GM12878 (cell line): ENCODE results near the gene MAPKAPK2. TPM values are rescaled to one million over a fixed set of nuclear protein-coding genes. Genes with fewer than 3 reads are reported as not detected.

ENCODE experiments used
- ATAC-seq: fragments of 200-7000 bp; cut with Tn5 transposase; 3 replicates; pipeline ENCODE4 v1.9.1; 2020; ENCODE audit warnings: mild to moderate bottlenecking, moderate library complexity
- BruUV-seq: library from RNA; stranded (reverse); fragments of 400-500 nt; replicated peaks from 2 replicates; lab custom pipeline; 2021; lab: Mats Ljungman, UMichigan
- CTCF ChIA-PET: fragments of 300-600 bp; sonication (Branson Sonifier 250); formaldehyde crosslinking; extraction: SDS; loops from one replicate; lab custom pipeline; 2021; ENCODE audit warnings: inconsistent platforms; lab: Yijun Ruan, JAX
- POLR2A ChIA-PET: fragments of 350-600 bp; formaldehyde crosslinking; extraction: SDS; loops from one replicate; lab custom pipeline; 2021; ENCODE audit warnings: inconsistent platforms; lab: Charles Lee
- RAD21 ChIA-PET: fragments of 300-600 bp; sonication (Branson Sonifier 250); formaldehyde crosslinking; loops from one replicate; lab custom pipeline; 2023; ENCODE audit warnings: antibody characterized with exemption; ENCODE audit not compliant: unreplicated experiment; lab: Charles Lee
- SMC1A ChIA-PET: fragments of 300-600 bp; sonication (Branson Sonifier 250); formaldehyde crosslinking; loops from one replicate; lab custom pipeline; 2023; ENCODE audit not compliant: unreplicated experiment, uncharacterized antibody; lab: Charles Lee
- DNase-seq: peaks from one replicate; pipeline ENCODE4 v3.0.0-alpha.2; 2011; ENCODE audit warnings: low read depth, low spot score
- FAIRE-seq: peaks from 3 replicates; lab custom pipeline; 2011; peaks lifted over from hg19 to GRCh38; lab: Jason Lieb, UNC
- H2AFZ ChIP-seq: 2 replicates; pipeline ENCODE4 v1.6.0; 2011; ENCODE audit warnings: low read depth, low read length, control low read depth; ENCODE audit not compliant: control insufficient read depth
- H3K27ac ChIP-seq: 2 replicates; pipeline ENCODE4 v1.5.1; 2011; ENCODE audit warnings: control low read depth; ENCODE audit not compliant: control insufficient read depth, insufficient read depth
- H3K27me3 ChIP-seq, 2 experiments: replicated peaks in 1 of 2; 2 replicates each; pipeline versions ENCODE4 v1.6.0 to v1.6.1; 2011; ENCODE audit warnings: low read length in 1 of 2; ENCODE audit not compliant: control insufficient read depth in 2 of 2, insufficient read depth in 2 of 2
- H3K36me3 ChIP-seq, 2 experiments: 2 replicates each; pipeline ENCODE4 v1.5.1; 2011; ENCODE audit warnings: low read length in 1 of 2; ENCODE audit not compliant: control insufficient read depth in 2 of 2, insufficient read depth in 2 of 2
- H3K4me1 ChIP-seq: 2 replicates; pipeline ENCODE4 v1.6.1; 2011; ENCODE audit warnings: mild to moderate bottlenecking, low read length, moderate library complexity, mixed read lengths; ENCODE audit not compliant: control insufficient read depth, insufficient read depth
- H3K4me2 ChIP-seq: 2 replicates; pipeline ENCODE4 v1.6.0; 2011; ENCODE audit warnings: control low read depth; ENCODE audit not compliant: control insufficient read depth, insufficient read depth
- H3K4me3 ChIP-seq: fragments of 200-600 bp; sonication (generic); 2 replicates; pipeline ENCODE4 v1.5.1; 2016
- H3K79me2 ChIP-seq: 2 replicates; pipeline ENCODE4 v1.6.0; 2011; ENCODE audit warnings: low read length; ENCODE audit not compliant: control insufficient read depth, insufficient read depth
- H3K9ac ChIP-seq: 2 replicates; pipeline ENCODE4 v1.8.0; 2011; ENCODE audit warnings: low read length, control low read depth, mixed read lengths; ENCODE audit not compliant: control insufficient read depth, insufficient read depth
- H3K9me3 ChIP-seq: replicated peaks from 3 replicates; pipeline ENCODE4 v1.5.1; 2011; ENCODE audit warnings: mild to moderate bottlenecking, low read length; ENCODE audit not compliant: control insufficient read depth, insufficient read depth
- H4K20me1 ChIP-seq: 2 replicates; pipeline ENCODE4 v1.6.0; 2011; ENCODE audit not compliant: control insufficient read depth, insufficient read depth
- ETV6 ChIP-seq, 2 experiments: fragments of 450-650 bp in 1 of 2; IDR thresholded peaks in 1 of 2; conservative IDR thresholded peaks in 1 of 2; 2 replicates each; pipeline ENCODE4 v1.6.1; 2014; ENCODE audit warnings: antibody characterized with exemption in 1 of 2, borderline replicate concordance in 1 of 2, low read depth in 1 of 2, mild to moderate bottlenecking in 1 of 2, moderate library complexity in 1 of 2
- EZH2 ChIP-seq: IDR thresholded peaks from 2 replicates; pipeline ENCODE4 v1.6.1; 2012; ENCODE audit warnings: low read depth, mild to moderate bottlenecking, control low read depth, inconsistent platforms, low read length, borderline replicate concordance; ENCODE audit not compliant: control insufficient read depth
- FOS ChIP-seq: IDR thresholded peaks from 3 replicates; pipeline ENCODE4 v1.6.1; 2011; ENCODE audit warnings: borderline replicate concordance; ENCODE audit not compliant: insufficient read length; ENCODE audit errors: extremely low read depth
- HDGF ChIP-seq: fragments of 450-650 bp; IDR thresholded peaks from 2 replicates; pipeline ENCODE4 v1.6.1; 2016; ENCODE audit warnings: antibody characterized with exemption
- NFIC ChIP-seq: IDR thresholded peaks from 2 replicates; pipeline ENCODE4 v1.6.1; 2012; ENCODE audit warnings: low read depth, mild to moderate bottlenecking, inconsistent platforms, low read length, moderate library complexity
- RAD21 ChIP-seq: IDR thresholded peaks from 2 replicates; pipeline ENCODE4 v1.6.1; 2011; ENCODE audit warnings: mild to moderate bottlenecking, low read depth, low read length, moderate library complexity; ENCODE audit not compliant: insufficient read depth
- WGBS: methylation state at CpG from one replicate; pipeline ENCODE4 v1.1.6; 2016; ENCODE audit warnings: low lambda C conversion rate; ENCODE audit not compliant: insufficient replicate concordance, insufficient coverage; ENCODE audit errors: missing lambda C conversion rate; 5-methylcytosine and 5-hydroxymethylcytosine counted together
- in situ Hi-C: fragments of 300-500 bp; cut with MboI; formaldehyde crosslinking; loops from 9 replicates; pipeline ENCODE4 v1.14.3; 2018; ENCODE audit warnings: mixed read lengths
- intact Hi-C: fragments of 100-400 bp; cut with micrococcal nuclease; formaldehyde crosslinking; loops from one replicate; pipeline ENCODE4 v1.14.2; 2022; ENCODE audit not compliant: unreplicated experiment
- polyA plus RNA-seq, 11 experiments: library from polyadenylated mRNA; depleted of rRNA in 4 of 11; unstranded in 6 of 11; stranded (reverse) in 5 of 11; fragments of >200 nt; fragmentation: Nextera tagmentation in 4 of 11; fragmentation: Illumina TruSeq in 1 of 11; extraction: Ambion mirVana in 4 of 11; extraction: Trizol in 1 of 11; gene quantifications; 1 replicate in 1 of 11; 2 replicates in 10 of 11; pipeline versions ENCODE4 v1.2.1 to v1.2.3, GENCODE V29; 2011 to 2016; ENCODE audit warnings: inconsistent platforms in 2 of 11, missing spikeins in 2 of 11, low read depth in 1 of 11
- total RNA-seq, 4 experiments: library from RNA; depleted of rRNA in 3 of 4; stranded (reverse); fragments of >200 nt in 3 of 4; fragmentation: Illumina TruSeq in 1 of 4; extraction: Trizol in 1 of 4; gene quantifications; 2 replicates each; pipeline versions ENCODE4 v1.2.1 to v1.2.3, GENCODE V29; 2013 to 2021
- TF ChIP-seq, protein P1 (sequence below): fragments of 450-650 bp; IDR thresholded peaks from 2 replicates; pipeline ENCODE4 v1.6.1; 2016; ENCODE audit warnings: mild to moderate bottlenecking, moderate library complexity, borderline replicate concordance
- TF ChIP-seq, protein P2 (sequence below): fragments of 450-650 bp; IDR thresholded peaks from 2 replicates; pipeline ENCODE4 v1.6.1; 2017; ENCODE audit warnings: mild to moderate bottlenecking, low read depth, inconsistent platforms; ENCODE audit not compliant: poor library complexity, severe bottlenecking
- TF ChIP-seq, protein P3 (sequence below): fragments of 450-650 bp; IDR thresholded peaks from 2 replicates; pipeline ENCODE4 v1.6.1; 2017; ENCODE audit warnings: low read depth, mild to moderate bottlenecking, moderate library complexity
- TF ChIP-seq, protein P4 (sequence below): IDR thresholded peaks from 2 replicates; pipeline ENCODE4 v1.6.1; 2011; ENCODE audit warnings: mild to moderate bottlenecking, low read depth, low read length, moderate library complexity; ENCODE audit not compliant: insufficient replicate concordance

Gene MAPKAPK2
- total and polyA plus RNA-seq, 10 of the 15 experiments (the other 5 are each of a cell fraction or from before 2014, with no cell fraction given): 0.72 to 92.2 (median 49.3) TPM

DNA sequence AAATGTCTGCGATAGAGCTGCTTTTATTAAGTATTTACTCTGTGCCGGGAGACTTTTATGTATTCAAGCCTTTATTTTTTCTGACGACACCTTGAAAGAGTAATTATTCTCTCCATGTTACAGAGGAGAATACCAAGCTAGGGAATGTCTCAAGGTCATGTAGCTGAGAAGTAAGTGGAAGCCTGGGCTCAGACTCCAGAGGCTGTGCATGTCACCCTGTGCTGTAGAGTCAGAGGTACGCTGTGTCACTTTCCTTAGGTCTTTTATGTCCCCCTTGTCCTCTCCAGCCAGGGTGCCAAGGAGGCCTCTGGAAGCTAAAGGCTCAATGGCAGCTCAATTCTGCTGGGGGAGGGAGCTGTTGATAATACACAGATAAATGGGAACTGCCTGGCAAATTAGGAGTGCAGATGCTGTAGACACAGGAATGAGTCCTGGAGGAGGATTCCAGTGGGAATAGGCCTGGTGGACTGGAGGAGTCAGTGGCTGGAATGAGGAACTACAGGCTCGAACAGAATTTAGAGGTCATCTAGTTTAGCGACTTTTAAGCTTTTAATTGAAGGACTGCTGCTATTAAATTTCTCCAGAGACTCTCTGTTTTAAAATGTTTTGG lies 76.6 kb downstream of the MAPKAPK2 start:
- Histone ChIP-seq H3K9me3 (peaks cover 5% of the 10 kb centered on the region; the same call in 1 of the 3 replicates), H3K36me3 (no peaks in the 10 kb centered on the region), H3K27ac (no peak overlapping the region), H3K4me3 (no peak overlapping the region), H3K79me2 (no peaks in the 10 kb centered on the region), H4K20me1 (no peaks in the 10 kb centered on the region), H3K27me3 (no peaks in the 10 kb centered on the region), H3K9ac (no peak overlapping the region), H3K4me1 (peaks cover 3% of the 10 kb centered on the region), H2AFZ (no peak overlapping the region), H3K4me2 (no peak overlapping the region)
- DNase-seq (no peak), FAIRE-seq (no peak), ATAC-seq (no peak)
- 81% methylated on average over 6 of the region's 6 CpGs for WGBS
- in situ Hi-C loops (no loop called here), intact Hi-C loops (no loop called here)
- SMC1A ChIA-PET: interaction anchor here (0.7 to 5.1 kb wide), 9 partner anchors 9 to 102 kb away, joined by 3 to 33 read pairs (median 4); partner anchors contain the start of gene IL19
- RAD21 ChIA-PET: interaction anchor here (0.7 to 2.2 kb wide), 4 partner anchors 20 to 221 kb away, joined by 3 to 10 read pairs (median 4); no protein-coding TSS in a partner anchor
- BruUV-seq: no TSS peak
- POLR2A ChIA-PET: interaction anchor here (1.0 kb wide), 1 partner anchor 13 kb away, joined by 3 read pairs; no protein-coding TSS in a partner anchor
- CTCF ChIA-PET: interaction anchor here (0.7 to 2.1 kb wide), 9 partner anchors 12 to 97 kb away, joined by 3 to 5 read pairs (median 4); no protein-coding TSS in a partner anchor
- TF ChIP-seq EZH2 (no peak), NFIC (no peak), FOS (no peak), ETV6 (conservative IDR thresholded peaks at IDR 0.05 in 1 of 2, IDR thresholded peaks at IDR 0.05 in 1 of 2; ENCODE audit: borderline replicate concordance in 1 of 2, low read depth in 1 of 2) (no peak), RAD21 (no peak), HDGF (no peak)
- TF ChIP-seq, protein P1, sequence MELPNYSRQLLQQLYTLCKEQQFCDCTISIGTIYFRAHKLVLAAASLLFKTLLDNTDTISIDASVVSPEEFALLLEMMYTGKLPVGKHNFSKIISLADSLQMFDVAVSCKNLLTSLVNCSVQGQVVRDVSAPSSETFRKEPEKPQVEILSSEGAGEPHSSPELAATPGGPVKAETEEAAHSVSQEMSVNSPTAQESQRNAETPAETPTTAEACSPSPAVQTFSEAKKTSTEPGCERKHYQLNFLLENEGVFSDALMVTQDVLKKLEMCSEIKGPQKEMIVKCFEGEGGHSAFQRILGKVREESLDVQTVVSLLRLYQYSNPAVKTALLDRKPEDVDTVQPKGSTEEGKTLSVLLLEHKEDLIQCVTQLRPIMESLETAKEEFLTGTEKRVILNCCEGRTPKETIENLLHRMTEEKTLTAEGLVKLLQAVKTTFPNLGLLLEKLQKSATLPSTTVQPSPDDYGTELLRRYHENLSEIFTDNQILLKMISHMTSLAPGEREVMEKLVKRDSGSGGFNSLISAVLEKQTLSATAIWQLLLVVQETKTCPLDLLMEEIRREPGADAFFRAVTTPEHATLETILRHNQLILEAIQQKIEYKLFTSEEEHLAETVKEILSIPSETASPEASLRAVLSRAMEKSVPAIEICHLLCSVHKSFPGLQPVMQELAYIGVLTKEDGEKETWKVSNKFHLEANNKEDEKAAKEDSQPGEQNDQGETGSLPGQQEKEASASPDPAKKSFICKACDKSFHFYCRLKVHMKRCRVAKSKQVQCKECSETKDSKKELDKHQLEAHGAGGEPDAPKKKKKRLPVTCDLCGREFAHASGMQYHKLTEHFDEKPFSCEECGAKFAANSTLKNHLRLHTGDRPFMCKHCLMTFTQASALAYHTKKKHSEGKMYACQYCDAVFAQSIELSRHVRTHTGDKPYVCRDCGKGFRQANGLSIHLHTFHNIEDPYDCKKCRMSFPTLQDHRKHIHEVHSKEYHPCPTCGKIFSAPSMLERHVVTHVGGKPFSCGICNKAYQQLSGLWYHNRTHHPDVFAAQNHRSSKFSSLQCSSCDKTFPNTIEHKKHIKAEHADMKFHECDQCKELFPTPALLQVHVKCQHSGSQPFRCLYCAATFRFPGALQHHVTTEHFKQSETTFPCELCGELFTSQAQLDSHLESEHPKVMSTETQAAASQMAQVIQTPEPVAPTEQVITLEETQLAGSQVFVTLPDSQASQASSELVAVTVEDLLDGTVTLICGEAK: no peak
- TF ChIP-seq, protein P2, sequence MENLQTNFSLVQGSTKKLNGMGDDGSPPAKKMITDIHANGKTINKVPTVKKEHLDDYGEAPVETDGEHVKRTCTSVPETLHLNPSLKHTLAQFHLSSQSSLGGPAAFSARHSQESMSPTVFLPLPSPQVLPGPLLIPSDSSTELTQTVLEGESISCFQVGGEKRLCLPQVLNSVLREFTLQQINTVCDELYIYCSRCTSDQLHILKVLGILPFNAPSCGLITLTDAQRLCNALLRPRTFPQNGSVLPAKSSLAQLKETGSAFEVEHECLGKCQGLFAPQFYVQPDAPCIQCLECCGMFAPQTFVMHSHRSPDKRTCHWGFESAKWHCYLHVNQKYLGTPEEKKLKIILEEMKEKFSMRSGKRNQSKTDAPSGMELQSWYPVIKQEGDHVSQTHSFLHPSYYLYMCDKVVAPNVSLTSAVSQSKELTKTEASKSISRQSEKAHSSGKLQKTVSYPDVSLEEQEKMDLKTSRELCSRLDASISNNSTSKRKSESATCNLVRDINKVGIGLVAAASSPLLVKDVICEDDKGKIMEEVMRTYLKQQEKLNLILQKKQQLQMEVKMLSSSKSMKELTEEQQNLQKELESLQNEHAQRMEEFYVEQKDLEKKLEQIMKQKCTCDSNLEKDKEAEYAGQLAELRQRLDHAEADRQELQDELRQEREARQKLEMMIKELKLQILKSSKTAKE: no peak
- TF ChIP-seq, protein P3, sequence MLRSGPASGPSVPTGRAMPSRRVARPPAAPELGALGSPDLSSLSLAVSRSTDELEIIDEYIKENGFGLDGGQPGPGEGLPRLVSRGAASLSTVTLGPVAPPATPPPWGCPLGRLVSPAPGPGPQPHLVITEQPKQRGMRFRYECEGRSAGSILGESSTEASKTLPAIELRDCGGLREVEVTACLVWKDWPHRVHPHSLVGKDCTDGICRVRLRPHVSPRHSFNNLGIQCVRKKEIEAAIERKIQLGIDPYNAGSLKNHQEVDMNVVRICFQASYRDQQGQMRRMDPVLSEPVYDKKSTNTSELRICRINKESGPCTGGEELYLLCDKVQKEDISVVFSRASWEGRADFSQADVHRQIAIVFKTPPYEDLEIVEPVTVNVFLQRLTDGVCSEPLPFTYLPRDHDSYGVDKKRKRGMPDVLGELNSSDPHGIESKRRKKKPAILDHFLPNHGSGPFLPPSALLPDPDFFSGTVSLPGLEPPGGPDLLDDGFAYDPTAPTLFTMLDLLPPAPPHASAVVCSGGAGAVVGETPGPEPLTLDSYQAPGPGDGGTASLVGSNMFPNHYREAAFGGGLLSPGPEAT: no peak
- TF ChIP-seq, protein P4, sequence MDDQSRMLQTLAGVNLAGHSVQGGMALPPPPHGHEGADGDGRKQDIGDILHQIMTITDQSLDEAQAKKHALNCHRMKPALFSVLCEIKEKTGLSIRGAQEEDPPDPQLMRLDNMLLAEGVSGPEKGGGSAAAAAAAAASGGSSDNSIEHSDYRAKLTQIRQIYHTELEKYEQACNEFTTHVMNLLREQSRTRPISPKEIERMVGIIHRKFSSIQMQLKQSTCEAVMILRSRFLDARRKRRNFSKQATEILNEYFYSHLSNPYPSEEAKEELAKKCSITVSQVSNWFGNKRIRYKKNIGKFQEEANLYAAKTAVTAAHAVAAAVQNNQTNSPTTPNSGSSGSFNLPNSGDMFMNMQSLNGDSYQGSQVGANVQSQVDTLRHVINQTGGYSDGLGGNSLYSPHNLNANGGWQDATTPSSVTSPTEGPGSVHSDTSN: no peak
